ENCODE data around the gene STXBP4. TPM values are rescaled to one million over a fixed set of nuclear protein-coding genes. Genes with fewer than 3 reads are reported as not detected.

The STXBP4 gene
- total RNA-seq, 2 experiments from 2014 or later = 5.1 to 5.4 TPM

GRCh38 chr17:54948380-54948779, 20.2 kb upstream of the STXBP4 start:
- H3K36me3 Mint-ChIP-seq (ENCODE audit: low read depth) = no peaks in the 10 kb centered on the region
- peaks cover 17% of the 10 kb centered on the region for H3K27me3 Mint-ChIP-seq
- no peaks in the 10 kb centered on the region for H3K9me3 Mint-ChIP-seq
- Histone ChIP-seq H3K27me3 (ENCODE audit: control insufficient read depth in 1 of 2, insufficient read depth in 2 of 2, low read length in 2 of 2) (peaks cover 0 to 6% of the 10 kb centered on the region in 2 experiments), H3K36me3 (ENCODE audit: insufficient read depth, low read length) (no peaks in the 10 kb centered on the region), H3K27ac (ENCODE audit: low read depth in 1 of 2, low read length in 2 of 2) (no peak overlapping the region), H3K4me1 (ENCODE audit: insufficient read depth, low read length) (no peaks in the 10 kb centered on the region), H3K9me3 (ENCODE audit: control insufficient read depth in 1 of 2, insufficient read depth in 1 of 2, low read length in 2 of 2) (no peaks in the 10 kb centered on the region), H3K4me3 (ENCODE audit: low read length) (no peak overlapping the region)
- no peak for ATAC-seq (ENCODE audit: poor library complexity)
- no peak for TF ChIP-seq CTCF (IDR thresholded peaks at IDR 0.05)
- ChIA-PET CTCF (no interaction called here), POLR2A (no interaction called here)
- intact Hi-C loops (cut with DNase I, micrococcal nuclease) = no loop called here
- H3K4me3 Mint-ChIP-seq = no peak overlapping the region
- H3K4me1 Mint-ChIP-seq (ENCODE audit: low read depth) = no peaks in the 10 kb centered on the region
- no peak for DNase-seq
- no peak overlapping the region for H3K27ac Mint-ChIP-seq

- H3K4me1 ChIP-seq (ENCODE audit: insufficient read depth, low read length) = no peaks in the 10 kb centered on the region
- ATAC-seq (ENCODE audit: poor library complexity) (no peak), DNase-seq (no peak)
- no peak overlapping the region for H3K27ac ChIP-seq (ENCODE audit: low read depth in 1 of 2, low read length in 2 of 2)
- TF ChIP-seq CTCF (IDR thresholded peaks at IDR 0.05) = no peak
- POLR2A ChIA-PET = no interaction called here
- Mint-ChIP-seq H3K4me3 (no peak overlapping the region), H3K27me3 (peaks cover 8% of the 10 kb centered on the region), H3K27ac (no peak overlapping the region), H3K4me1 (ENCODE audit: low read depth) (no peaks in the 10 kb centered on the region), H3K36me3 (ENCODE audit: low read depth) (no peaks in the 10 kb centered on the region), H3K9me3 (no peaks in the 10 kb centered on the region)
- no peaks in the 10 kb centered on the region for H3K9me3 ChIP-seq (ENCODE audit: control insufficient read depth in 1 of 2, insufficient read depth in 1 of 2, low read length in 2 of 2)
- CTCF ChIA-PET = no interaction called here
- peaks cover 0 to 6% of the 10 kb centered on the region in 2 experiments for H3K27me3 ChIP-seq (ENCODE audit: control insufficient read depth in 1 of 2, insufficient read depth in 2 of 2, low read length in 2 of 2)
- no peaks in the 10 kb centered on the region for H3K36me3 ChIP-seq (ENCODE audit: insufficient read depth, low read length)
- H3K4me3 ChIP-seq (ENCODE audit: low read length) = no peak overlapping the region
- intact Hi-C loops (cut with DNase I, micrococcal nuclease) = no loop called here
These were observed 18.4 kb upstream of the STXBP4 start for GRCh38 chr17:54950116-54950515.

- no peak overlapping the region for H3K4me3 Mint-ChIP-seq
- no peak overlapping the region for H3K27ac Mint-ChIP-seq
These were observed 17.3 kb upstream of the STXBP4 start for GRCh38 chr17:54951286-54951685.

More at GRCh38 chr17:54951286-54951685, 17.3 kb upstream of the STXBP4 start:
- no peaks in the 10 kb centered on the region for H3K36me3 Mint-ChIP-seq (ENCODE audit: low read depth)
- CTCF ChIA-PET = no interaction called here
- no peaks in the 10 kb centered on the region for H3K4me1 Mint-ChIP-seq (ENCODE audit: low read depth)
- no peaks in the 10 kb centered on the region for H3K4me1 ChIP-seq (ENCODE audit: insufficient read depth, low read length)
- H3K36me3 ChIP-seq (ENCODE audit: insufficient read depth, low read length) = no peaks in the 10 kb centered on the region
- DNase-seq = no peak
- TF ChIP-seq CTCF (IDR thresholded peaks at IDR 0.05) = no peak
- no peaks in the 10 kb centered on the region for H3K9me3 ChIP-seq (ENCODE audit: control insufficient read depth in 1 of 2, insufficient read depth in 1 of 2, low read length in 2 of 2)
- no peak overlapping the region for H3K27ac ChIP-seq (ENCODE audit: low read depth in 1 of 2, low read length in 2 of 2)
- H3K27me3 Mint-ChIP-seq = peaks cover 7% of the 10 kb centered on the region
- no peaks in the 10 kb centered on the region for H3K9me3 Mint-ChIP-seq
- peaks cover 0 to 6% of the 10 kb centered on the region in 2 experiments for H3K27me3 ChIP-seq (ENCODE audit: control insufficient read depth in 1 of 2, insufficient read depth in 2 of 2, low read length in 2 of 2)
- POLR2A ChIA-PET = no interaction called here
- no peak overlapping the region for H3K4me3 ChIP-seq (ENCODE audit: low read length)
- no peak for ATAC-seq (ENCODE audit: poor library complexity)
- intact Hi-C loops (cut with DNase I, micrococcal nuclease) = no loop called here
